Effector memory CD8-positive, alpha-beta T cell (primary cell): ENCODE results near the gene IMMP1L.
A peak's percentile ranks its signal among the peaks of the same experiment; 100 is the strongest.

Experiments
- ATAC-seq: fragments of 150-1000 bp; cut with Tn5 transposase; replicated peaks from 2 replicates; pipeline ENCODE4 v1.10.0; 2021; ENCODE audit warnings: mild to moderate bottlenecking, moderate library complexity
- DNase-seq, 3 experiments: peaks; one replicate each; pipeline ENCODE4 v3.0.0; 2021
- H3K27ac Mint-ChIP-seq, 2 donors: one replicate each; pipeline ENCODE4 v1.8.0; 2022; ENCODE audit warnings: mild to moderate bottlenecking in 2 of 2, mixed read lengths in 2 of 2, moderate library complexity in 2 of 2
- H3K27me3 Mint-ChIP-seq, 2 donors: one replicate each; pipeline ENCODE4 v1.8.0; 2022; ENCODE audit warnings: mixed read lengths in 2 of 2
- H3K36me3 Mint-ChIP-seq: one replicate; pipeline ENCODE4 v1.8.0; 2022; ENCODE audit warnings: mild to moderate bottlenecking, moderate library complexity, mixed read lengths; ENCODE audit not compliant: insufficient read depth
- H3K4me1 Mint-ChIP-seq, 2 donors: one replicate each; pipeline ENCODE4 v1.8.0; 2022; ENCODE audit warnings: low read depth in 2 of 2, mixed read lengths in 2 of 2
- H3K4me3 Mint-ChIP-seq, 2 donors: one replicate each; pipeline ENCODE4 v1.8.0; 2022; ENCODE audit warnings: mild to moderate bottlenecking in 2 of 2, mixed read lengths in 2 of 2, moderate library complexity in 2 of 2
- H3K9me3 Mint-ChIP-seq, 2 donors: one replicate each; pipeline ENCODE4 v1.8.0; 2022; ENCODE audit warnings: mixed read lengths in 2 of 2
- total RNA-seq, 9 experiments: gene quantifications; one replicate each; lab custom pipeline; 2026; lab: John Stamatoyannopoulos, UW

Gene IMMP1L
- total RNA-seq = 4.7 to 15.7 (median 11.2) reads per million in 9 experiments

DNA sequence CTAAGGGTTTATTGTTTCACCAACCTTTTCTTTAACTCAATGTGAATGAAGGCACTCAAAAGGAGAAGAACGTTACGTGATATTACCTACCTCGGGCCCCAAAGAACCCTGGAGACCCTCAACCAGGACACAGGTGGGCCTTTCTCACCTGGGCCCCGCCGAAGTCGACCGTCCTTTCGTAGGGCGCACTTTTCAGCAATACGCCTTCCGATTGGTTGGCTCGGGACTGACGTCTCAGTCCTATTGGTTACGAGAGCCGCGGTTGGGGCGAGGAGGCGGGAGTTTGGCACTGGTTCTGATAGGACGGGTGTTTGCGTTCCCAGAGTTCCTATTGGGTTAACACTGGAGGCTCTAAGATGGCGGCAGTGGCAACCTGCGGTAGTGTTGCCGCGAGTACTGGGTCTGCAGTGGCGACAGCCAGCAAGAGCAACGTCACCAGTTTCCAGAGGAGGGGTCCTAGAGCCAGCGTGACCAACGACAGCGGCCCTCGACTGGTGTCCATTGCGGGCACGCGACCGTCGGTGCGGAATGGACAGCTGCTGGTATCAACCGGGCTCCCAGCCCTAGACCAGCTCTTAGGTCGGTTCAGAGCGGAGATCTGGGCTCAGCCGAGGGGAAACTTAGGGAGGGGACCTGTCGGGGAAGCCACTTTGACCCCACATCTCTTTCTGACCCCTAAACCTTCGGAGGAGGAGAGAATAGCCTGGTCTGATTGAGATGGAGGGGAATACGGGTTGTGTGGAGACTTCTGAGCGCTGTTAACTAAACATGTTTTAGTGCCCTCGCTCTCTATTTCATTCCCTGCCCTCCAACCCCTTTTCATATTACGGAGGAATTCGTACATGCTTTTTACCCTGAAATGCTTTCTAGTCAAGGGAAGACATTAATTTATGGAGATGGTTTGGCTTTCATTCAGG, at the start of gene IMMP1L, which contains the start of gene ELP4:
IMMP1L (minus strand) TSS at position 194 of the 917 bp plus-strand sequence. CDS start 46,346 bp downstream, outside the sequence.
ELP4 (plus strand) TSS at position 339 of the 917 bp plus-strand sequence; CDS start at position 357, 18 bp downstream.
- ATAC-seq (peak; percentile 98), DNase-seq (peak; percentile 95 to 97 (median 95))
- Mint-ChIP-seq H3K4me1 (peaks cover 28 to 39% of the 10 kb centered on the region in 2 donors), H3K4me3 (peak within 1 kb of the TSS; percentile 91 to 98), H3K36me3 (peaks cover 14% of the 10 kb centered on the region), H3K27me3 (no peaks in the 10 kb centered on the region), H3K27ac (peak within 1 kb of the TSS; percentile 95 to 99), H3K9me3 (no peaks in the 10 kb centered on the region)

DNA sequence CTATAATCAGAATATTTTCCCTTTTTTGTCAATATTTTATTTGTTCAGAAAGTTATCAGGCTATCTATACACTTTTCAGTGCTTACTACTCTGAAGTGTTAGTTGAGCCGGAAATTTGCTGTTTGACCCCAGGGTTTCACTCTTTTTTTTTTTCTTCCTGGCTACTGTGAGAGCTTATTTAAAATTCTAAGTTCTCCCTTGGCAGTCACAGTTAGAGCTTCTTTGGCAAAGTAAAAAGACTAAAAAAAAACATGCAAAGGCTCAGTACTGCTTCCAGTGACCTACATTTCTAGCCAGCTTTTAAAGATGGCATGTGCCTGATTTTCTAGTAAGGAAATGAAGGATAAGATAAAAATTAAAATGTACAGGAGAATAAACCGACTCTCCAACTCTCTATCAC, 48.6 kb upstream of the IMMP1L start:
- no peak for DNase-seq
- no peak for ATAC-seq
- no peaks in the 10 kb centered on the region for H3K36me3 Mint-ChIP-seq

GRCh38 chr11:31555938-31556337, 46.5 kb upstream of the IMMP1L start:
- Mint-ChIP-seq H3K4me3 (no peak overlapping the region), H3K4me1 (peaks cover 4 to 8% of the 10 kb centered on the region in 2 donors), H3K27ac (no peak overlapping the region), H3K36me3 (no peaks in the 10 kb centered on the region), H3K27me3 (no peaks in the 10 kb centered on the region), H3K9me3 (no peaks in the 10 kb centered on the region)
- DNase-seq = no peak
- ATAC-seq = no peak

More for the DNA sequence above, 48.6 kb upstream of the IMMP1L start:
- Mint-ChIP-seq H3K9me3 (no peaks in the 10 kb centered on the region), H3K27ac (no peak overlapping the region), H3K4me1 (peaks cover 1 to 5% of the 10 kb centered on the region in 2 donors), H3K27me3 (no peaks in the 10 kb centered on the region), H3K4me3 (no peak overlapping the region)

DNA sequence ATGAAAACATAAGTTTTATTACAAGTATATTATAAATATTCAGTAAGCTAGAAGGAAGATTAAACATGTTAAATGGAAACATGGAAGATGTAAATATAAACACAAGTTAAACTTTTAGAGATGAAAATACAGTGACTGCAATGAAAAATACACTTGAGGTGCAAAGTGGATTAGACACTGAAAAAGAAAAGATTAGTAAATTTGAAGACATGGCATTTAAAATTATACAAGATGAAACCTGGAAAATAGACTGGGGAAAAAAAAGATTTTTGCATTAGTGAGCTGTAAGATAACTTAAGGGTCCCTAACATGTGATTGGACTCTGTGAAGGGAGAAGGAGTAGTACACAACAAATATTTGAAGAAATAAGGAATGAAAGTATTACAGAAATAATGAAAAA, 33.4 kb upstream of the IMMP1L start:
- H3K9me3 Mint-ChIP-seq = peaks cover 0 to 2% of the 10 kb centered on the region in 2 donors
- no peak overlapping the region for H3K27ac Mint-ChIP-seq
- no peak overlapping the region for H3K4me3 Mint-ChIP-seq
- no peaks in the 10 kb centered on the region for H3K4me1 Mint-ChIP-seq
- DNase-seq = no peak
- no peaks in the 10 kb centered on the region for H3K27me3 Mint-ChIP-seq
- no peak for ATAC-seq
- peaks cover 24% of the 10 kb centered on the region for H3K36me3 Mint-ChIP-seq

GRCh38 chr11:31535479-31535878, 26.1 kb upstream of the IMMP1L start:
- Mint-ChIP-seq H3K4me3 (no peak overlapping the region), H3K27me3 (no peaks in the 10 kb centered on the region), H3K27ac (no peak overlapping the region), H3K9me3 (no peaks in the 10 kb centered on the region), H3K4me1 (no peaks in the 10 kb centered on the region), H3K36me3 (peaks cover 6% of the 10 kb centered on the region)
- DNase-seq (no peak), ATAC-seq (no peak)

- Mint-ChIP-seq H3K27me3 (no peaks in the 10 kb centered on the region), H3K4me3 (no peak overlapping the region), H3K4me1 (peaks cover 0 to 3% of the 10 kb centered on the region in 2 donors), H3K36me3 (no peaks in the 10 kb centered on the region), H3K9me3 (no peaks in the 10 kb centered on the region), H3K27ac (no peak overlapping the region)
- DNase-seq (no peak), ATAC-seq (no peak)
Observed at GRCh38 chr11:31531293-31531692, 21.9 kb upstream of the IMMP1L start.

GRCh38 chr11:31529701-31530100, 20.3 kb upstream of the IMMP1L start:
- no peaks in the 10 kb centered on the region for H3K36me3 Mint-ChIP-seq
- no peaks in the 10 kb centered on the region for H3K9me3 Mint-ChIP-seq
- H3K27ac Mint-ChIP-seq = peak overlapping the region in 1 of 2 donors; percentile 11
- H3K4me3 Mint-ChIP-seq = no peak overlapping the region
- ATAC-seq (no peak), DNase-seq (no peak)
- H3K27me3 Mint-ChIP-seq = no peaks in the 10 kb centered on the region
- peaks cover 0 to 3% of the 10 kb centered on the region in 2 donors for H3K4me1 Mint-ChIP-seq

- Mint-ChIP-seq H3K4me3 (no peak overlapping the region), H3K36me3 (no peaks in the 10 kb centered on the region), H3K9me3 (no peaks in the 10 kb centered on the region), H3K27me3 (no peaks in the 10 kb centered on the region), H3K27ac (peak overlapping the region in 1 of 2 donors; percentile 11), H3K4me1 (peaks cover 0 to 3% of the 10 kb centered on the region in 2 donors)
- DNase-seq (no peak), ATAC-seq (no peak)
Observed at GRCh38 chr11:31529189-31529588, 19.8 kb upstream of the IMMP1L start.

- Mint-ChIP-seq H3K27ac (no peak overlapping the region), H3K4me3 (no peak overlapping the region), H3K9me3 (no peaks in the 10 kb centered on the region), H3K4me1 (no peaks in the 10 kb centered on the region), H3K36me3 (peaks cover 2% of the 10 kb centered on the region), H3K27me3 (no peaks in the 10 kb centered on the region)
- no peak for ATAC-seq
- DNase-seq = no peak
Observed at GRCh38 chr11:31521497-31522150, 12.2 kb upstream of the IMMP1L start.

GRCh38 chr11:31512117-31512516, 2.7 kb upstream of the IMMP1L start:
- no peak overlapping the region for H3K4me3 Mint-ChIP-seq
- no peak overlapping the region for H3K27ac Mint-ChIP-seq
- H3K9me3 Mint-ChIP-seq = no peaks in the 10 kb centered on the region
- DNase-seq = no peak
- no peaks in the 10 kb centered on the region for H3K27me3 Mint-ChIP-seq
- no peak for ATAC-seq
- peaks cover 12% of the 10 kb centered on the region for H3K36me3 Mint-ChIP-seq
- peaks cover 25 to 38% of the 10 kb centered on the region in 2 donors for H3K4me1 Mint-ChIP-seq

DNA sequence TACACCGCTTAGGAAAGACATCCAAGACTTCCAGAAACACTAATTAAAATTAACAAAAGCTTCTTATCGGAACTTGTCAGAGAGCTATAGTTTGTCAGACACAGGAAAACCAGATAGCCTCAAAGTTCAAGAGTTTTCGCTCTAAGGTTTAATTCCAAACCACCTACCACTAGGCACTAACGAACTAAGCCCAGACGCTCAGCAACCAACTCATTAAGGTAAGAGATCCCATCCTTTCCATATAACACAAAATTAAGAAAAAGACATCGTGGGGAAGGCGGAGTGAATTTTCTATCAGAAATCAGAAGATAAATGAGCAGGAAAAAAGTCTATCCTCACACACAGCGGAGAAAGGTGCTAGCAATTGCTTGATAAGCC, 382 bp downstream of the IMMP1L start:
- ATAC-seq (peak; percentile 21), DNase-seq (no peak)
- Mint-ChIP-seq H3K27me3 (no peaks in the 10 kb centered on the region), H3K9me3 (no peaks in the 10 kb centered on the region), H3K4me1 (peaks cover 30 to 39% of the 10 kb centered on the region in 2 donors), H3K27ac (peak overlapping the region; percentile 95 to 99), H3K36me3 (peaks cover 14% of the 10 kb centered on the region), H3K4me3 (peak overlapping the region; percentile 91 to 98)

- no peak for DNase-seq
- no peak overlapping the region for H3K27ac Mint-ChIP-seq
- peaks cover 8 to 9% of the 10 kb centered on the region in 2 donors for H3K4me1 Mint-ChIP-seq
- no peaks in the 10 kb centered on the region for H3K27me3 Mint-ChIP-seq
- H3K9me3 Mint-ChIP-seq = no peaks in the 10 kb centered on the region
- H3K36me3 Mint-ChIP-seq = peaks cover 12% of the 10 kb centered on the region
- ATAC-seq = no peak
- no peak overlapping the region for H3K4me3 Mint-ChIP-seq
Observed at GRCh38 chr11:31500560-31500959, 8.9 kb downstream of the IMMP1L start.

DNA sequence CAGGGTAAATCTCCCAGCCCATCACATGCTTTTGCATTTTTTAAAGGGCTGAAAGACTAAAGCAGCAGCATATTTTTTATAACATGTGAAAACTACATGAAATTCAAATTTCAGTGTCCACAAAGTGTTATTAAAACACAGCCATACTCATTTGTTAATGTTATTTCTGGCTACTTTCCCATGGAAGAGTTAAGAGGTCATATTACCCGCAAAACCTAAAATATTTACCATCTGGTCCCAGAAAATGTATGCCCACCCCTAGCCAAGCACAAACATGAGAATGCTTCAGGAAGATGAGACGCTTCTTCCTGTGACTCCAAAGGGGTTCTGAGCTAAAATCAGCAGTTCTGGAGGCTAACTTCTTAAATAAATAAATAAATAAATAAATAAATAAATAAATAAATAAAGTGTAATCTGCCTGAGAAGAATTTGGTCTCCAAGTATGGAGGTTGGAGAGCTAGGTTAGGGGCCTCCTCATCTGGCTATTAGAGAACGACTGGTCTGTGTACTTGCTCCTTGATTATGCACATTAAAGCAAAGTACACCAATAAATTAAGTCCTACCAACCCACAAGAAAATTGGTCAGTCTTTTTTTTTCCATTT, 9.7 kb downstream of the IMMP1L start:
- Mint-ChIP-seq H3K9me3 (no peaks in the 10 kb centered on the region), H3K36me3 (peaks cover 20% of the 10 kb centered on the region), H3K4me1 (peaks cover 7 to 16% of the 10 kb centered on the region in 2 donors), H3K27me3 (no peaks in the 10 kb centered on the region), H3K27ac (no peak overlapping the region), H3K4me3 (no peak overlapping the region)
- DNase-seq = no peak
- ATAC-seq = no peak
